ENCODE results near the gene COMMD2.

The COMMD2 gene

DNA sequence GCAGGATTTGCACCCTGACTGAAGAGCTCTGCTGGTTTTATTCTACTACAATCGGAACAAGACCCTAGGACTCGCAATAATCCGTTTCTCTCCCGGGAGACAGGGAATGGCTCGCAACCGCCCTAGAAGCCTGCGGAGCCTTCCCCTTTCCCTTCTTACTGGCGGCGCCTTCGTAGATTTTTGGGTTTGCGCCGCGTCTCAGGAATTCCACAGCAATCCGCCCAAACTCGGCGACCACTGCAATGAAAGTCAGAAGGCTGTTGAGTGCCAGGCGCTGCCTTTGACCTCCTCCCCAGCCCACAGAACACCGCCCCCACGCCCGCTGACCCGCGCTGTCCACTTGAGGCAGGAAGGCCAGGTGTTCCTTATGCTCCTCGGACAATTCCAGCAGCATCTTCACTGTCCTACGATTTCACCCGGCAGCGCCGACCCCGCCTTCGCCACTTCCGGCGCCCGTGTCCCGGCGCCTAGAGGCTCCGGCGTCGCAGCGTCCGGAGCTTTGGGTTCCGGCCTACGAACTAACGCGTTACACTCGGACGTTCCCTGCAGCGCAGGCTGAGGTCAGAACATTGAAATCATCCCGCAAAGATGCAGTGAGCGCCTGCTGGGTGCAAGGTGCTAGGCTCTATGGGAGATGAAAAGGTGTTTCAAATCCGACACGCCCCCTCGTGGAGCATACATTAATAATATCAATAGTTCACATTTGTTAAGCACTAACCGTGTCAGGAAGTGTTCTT, at the start of gene COMMD2:
Gene COMMD2 (minus strand): TSS at position 439 of the 737 bp plus-strand sequence. CDS start 45 bp downstream, at position 394.
- peak; percentile 35 for DNase-seq

DNA sequence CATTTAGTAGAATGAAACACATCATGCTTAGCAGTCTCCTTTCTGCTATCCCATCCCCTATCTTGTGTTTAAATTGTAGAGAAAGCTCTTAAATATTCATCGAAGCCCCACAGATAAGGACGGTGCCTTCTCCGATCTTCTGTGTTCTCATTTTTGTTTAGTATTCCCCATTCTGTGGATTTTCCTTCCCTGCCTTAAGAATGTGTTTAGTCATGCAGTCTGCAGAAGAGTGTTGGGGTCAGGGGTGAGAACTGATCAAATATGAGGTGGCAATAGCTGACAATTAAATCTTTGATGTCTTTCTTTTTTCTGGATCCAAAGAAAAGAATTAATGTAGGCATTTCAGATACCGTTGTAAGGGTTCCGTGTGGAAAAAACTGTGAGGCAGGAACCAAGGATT, 49.4 kb upstream of the COMMD2 start:
- no peak for DNase-seq

DNA sequence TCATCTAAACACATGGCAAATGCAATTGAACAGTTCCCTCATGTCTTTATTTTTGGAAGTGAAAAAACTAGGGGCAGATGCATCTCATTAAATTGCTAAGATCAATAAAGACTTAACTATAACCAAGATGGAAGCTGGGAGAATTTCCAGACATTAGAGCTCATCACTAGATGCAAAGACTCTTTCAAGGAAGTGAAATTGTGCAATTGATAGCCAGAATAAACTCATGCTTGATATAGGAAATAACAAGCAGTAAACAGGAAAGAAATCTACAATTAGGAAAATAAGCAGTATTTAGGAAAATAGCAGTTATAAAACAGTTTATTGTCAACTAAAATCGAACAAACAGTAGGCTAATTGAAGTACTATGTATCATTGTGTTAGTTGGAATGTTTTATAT, 48.9 kb upstream of the COMMD2 start:
- DNase-seq = no peak

DNA sequence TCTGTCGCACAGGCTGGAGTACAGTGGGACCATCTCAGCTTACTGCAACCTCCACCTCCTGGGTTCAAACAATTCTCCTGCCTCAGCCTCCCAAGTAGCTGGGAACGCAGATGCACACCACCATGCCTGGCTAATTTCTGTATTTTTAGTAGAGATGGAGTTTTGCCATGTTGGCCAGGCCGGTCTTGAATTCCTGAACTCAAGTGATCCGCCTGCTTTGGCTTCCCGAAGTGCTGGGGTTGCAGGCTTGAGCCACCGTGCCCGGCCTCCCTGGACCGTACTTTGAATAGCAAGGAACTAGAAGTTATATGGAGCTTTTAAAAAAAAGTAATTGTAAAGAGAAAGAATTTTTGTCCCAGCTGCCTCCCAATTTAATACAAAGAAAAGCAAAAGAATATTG, 48.4 kb upstream of the COMMD2 start:
- DNase-seq = no peak

DNA sequence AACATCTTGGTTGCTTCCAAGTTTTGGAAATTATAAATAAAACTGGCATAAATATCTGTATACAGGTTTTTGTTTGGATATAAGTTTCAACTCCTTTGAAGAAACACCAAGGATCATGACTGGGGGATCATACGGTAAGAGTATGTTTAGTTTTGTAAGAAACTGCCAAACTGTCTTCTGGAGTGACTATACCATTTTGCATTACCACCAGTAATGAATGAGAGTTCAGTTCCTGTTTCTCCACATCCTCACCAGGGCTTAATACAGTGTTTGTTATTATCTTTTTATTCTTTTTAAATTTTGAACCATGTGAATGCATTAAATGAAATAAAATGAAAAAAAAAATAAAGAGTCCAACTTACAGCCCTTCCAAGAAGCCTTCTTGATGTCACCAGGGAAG, 43.7 kb upstream of the COMMD2 start:
- DNase-seq = no peak

DNA sequence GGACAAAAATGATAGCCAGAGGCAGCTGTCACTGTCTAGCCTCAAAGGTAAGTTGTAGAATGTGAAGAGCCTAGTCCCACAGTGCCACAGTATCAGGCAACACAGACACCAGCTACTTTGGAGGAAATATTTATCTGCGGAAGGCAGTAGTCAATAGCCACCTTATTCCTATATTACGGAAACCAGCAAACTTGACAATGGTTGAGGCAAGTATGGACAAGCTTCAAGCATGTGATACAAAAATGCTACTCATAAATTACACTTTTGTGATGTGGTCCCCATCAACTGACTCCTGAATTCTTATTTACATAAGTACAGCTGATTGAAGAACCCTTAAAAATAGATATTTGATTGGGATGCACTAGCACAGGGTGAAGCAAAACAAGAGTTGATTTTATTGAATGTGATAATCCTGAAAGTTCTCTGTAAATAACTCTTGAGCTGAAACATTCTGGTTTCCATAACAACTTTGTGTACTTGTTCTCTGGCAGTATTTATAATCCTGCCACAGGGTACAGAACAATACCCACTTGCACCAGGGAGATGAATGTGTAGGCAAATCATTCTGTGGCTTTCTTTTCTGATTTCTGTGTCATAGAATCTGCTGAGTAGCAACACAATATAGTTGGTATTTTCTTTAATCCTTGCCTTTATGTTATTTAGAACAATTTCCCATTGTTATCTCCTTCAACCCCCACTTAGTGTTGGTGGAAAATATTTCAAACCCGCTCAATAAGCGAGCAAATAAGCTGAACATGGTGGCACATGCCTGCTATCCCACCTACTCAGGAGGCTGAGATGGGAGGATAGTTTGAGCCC, 40.4 kb upstream of the COMMD2 start, which contains the start of gene ANKUB1:
Gene ANKUB1 (minus strand): TSS at position 103 of the 819 bp plus-strand sequence. CDS start 188 bp downstream, outside the sequence.
- DNase-seq = no peak

DNA sequence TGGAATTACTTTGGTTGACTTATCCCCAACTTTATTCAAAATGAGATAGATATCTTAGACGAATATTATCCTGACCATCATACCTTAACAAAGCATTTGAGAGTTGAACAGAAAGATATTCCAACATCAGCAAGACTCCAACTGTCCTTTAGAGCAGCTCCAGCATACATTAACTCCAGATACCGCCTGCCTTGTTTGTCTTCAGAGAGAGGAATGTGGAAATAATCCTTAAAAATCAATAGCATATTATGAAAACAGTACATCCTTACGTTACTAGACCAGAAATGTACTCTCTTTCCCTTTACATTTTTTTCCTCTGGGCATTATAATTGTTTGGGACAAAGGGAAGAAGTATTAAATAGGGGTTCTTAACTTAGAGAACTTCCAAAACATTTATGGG, 38.4 kb upstream of the COMMD2 start:
- no peak for DNase-seq

DNA sequence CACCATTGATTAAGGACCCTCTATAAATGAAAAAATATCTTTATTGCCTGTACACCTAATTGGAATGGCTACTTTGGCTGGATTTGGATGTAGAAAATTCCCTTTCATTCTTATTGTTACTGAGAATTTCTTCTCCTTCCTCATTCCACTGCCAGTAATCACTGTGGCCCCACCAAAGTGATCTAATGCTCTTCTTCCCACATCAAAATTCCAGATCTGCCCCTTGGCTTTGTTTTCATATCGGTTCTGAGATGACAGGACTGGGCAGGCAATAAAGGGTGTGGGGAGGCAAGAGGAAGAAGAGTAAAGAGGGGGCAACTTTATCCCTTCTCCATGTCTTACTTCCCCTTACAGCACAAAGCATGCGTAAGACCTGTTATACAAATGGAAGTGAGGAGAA, 38.0 kb upstream of the COMMD2 start:
- no peak for DNase-seq

DNA sequence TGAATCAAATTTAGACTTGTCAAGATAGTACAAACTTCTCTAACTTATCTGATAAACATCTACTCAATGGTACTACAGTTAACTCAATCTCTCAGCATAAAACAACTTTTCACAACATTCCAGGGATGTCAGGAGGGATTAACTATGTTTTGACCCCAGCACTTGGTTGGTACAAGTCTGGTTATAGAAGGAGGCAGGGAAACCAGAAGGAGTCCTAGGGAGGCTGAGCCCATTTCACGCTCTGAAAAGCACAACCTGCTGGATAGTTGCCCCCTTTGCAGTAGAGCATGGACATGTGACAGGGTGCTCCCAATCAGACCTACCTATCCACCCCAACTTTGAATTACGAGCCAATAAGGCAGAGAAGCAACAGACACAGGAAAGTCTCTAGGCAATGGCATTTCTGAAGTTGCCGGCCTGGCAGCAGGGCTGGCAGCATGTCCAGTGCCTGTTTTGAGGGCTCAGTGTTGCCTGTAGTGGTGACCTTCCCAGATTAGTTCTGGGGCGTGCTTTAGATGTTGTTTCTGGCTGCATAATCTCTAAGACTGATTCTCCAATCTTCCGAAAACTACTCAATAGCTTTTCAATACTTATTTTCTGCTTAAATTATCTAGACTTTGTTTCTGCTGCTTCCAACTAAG, 31.9 kb upstream of the COMMD2 start:
- DNase-seq = no peak

DNA sequence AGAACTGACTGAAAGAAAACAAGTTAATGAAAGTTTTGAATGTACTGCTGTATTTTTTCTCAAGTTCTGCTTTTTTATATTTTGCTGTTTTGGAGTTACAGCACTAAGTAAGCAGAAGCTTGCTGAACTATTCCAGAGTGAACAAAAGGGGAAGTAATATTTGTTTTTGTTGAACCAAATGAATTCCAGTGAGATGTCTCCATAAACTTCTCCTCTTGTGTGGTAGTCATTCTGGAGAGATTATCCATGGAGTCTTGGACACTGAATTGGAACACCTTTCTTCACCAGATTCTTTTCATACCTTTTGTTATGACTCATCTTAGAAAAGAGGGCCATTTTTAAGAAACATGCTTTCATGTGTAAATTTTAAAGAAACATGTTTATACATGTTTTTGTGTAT, 31.3 kb upstream of the COMMD2 start:
- DNase-seq = peak; percentile 30

DNA sequence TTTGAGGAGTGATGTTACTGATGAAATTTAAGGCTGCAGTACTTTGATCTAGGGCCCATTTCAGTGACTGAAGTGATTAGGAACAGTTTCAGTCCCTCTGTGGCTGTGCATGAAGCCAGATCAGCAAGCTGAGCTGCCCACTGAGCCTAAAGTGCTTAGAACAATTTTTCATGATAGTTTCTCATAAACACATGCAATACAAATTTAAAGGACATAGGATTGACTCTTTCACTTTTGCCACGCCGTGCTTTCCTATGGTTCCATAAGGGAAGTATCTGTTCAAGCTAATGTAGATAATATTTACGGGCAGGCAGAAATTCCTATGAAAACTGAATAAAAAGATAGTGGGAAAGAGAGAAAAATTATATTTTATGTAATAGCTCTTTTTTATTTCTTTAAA, 29.5 kb upstream of the COMMD2 start:
- no peak for DNase-seq

DNA sequence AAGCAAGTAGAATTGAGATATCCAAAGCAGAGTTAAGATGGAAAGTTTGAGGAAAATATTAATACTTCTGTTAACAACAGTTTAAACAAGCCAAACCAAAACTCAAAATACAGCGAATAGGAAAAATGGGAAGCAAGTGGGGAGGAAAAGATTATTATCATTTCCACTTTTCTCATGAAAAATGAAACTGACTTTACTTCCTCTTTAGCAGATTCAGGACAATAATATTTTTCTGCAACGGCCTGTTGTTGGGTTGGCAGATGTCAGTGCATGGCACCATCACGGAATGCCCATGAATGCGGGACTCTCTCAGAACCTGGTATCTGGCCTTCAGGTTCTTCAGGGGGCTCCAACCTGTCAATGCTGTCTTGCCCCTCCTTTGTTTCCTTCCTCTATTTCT, 28.9 kb upstream of the COMMD2 start:
- no peak for DNase-seq

DNA sequence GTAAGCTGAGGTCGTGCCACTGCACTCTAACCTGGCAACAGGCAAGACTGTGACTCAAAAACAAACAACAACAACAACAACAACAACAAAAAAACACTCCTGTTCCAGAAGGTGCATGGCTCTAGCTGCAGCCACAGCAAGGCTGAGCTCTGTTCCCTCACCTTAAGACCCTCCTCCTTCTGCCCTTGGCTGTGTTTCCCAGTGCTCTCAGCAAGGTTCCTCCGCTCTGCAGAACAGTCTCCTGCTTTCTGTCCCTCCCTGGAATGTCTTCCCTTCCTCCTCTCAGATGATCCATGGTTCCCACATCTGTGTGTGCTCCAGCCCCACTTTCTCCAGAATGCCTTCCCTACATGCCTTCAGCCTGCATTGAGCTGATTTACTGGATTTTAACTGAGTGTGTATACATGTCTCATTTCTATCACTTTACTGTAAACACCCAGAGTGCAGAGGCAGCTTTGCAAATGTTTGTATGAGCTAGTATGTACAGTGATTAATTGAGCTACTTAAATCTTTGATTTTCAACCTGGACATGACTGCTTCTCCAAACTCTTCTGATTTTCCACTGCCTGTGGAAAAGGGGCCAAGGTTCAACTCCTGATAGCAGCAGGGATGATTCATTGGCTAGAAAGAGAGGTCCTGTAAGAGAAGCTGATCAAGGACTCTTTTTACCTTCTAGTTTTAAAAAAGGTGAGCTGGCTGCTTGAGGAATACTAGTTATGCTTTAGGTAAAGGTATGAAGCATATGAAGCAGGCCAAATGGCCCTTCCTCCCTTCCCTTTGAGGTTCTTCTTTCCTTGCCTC, 25.3 kb upstream of the COMMD2 start:
- no peak for DNase-seq

DNA sequence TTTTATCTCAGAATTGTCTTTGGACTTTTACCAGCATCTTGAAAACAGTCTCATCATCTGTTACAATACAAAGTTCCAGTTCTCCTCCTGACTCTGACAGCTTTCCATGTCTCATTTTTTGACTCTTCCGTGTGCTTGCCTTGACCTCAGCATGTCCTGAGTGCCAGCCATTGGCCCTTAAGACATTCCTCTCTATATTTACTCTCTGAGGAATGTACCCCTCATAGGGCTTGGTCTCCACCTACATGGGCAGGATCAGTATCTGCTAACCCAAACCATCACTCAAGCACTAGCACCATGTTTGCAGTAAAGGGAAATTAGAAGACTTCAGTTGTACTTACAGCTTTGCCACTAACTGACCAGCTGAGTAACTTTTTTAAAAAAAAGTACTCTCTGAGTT, 23.9 kb upstream of the COMMD2 start:
- no peak for DNase-seq

DNA sequence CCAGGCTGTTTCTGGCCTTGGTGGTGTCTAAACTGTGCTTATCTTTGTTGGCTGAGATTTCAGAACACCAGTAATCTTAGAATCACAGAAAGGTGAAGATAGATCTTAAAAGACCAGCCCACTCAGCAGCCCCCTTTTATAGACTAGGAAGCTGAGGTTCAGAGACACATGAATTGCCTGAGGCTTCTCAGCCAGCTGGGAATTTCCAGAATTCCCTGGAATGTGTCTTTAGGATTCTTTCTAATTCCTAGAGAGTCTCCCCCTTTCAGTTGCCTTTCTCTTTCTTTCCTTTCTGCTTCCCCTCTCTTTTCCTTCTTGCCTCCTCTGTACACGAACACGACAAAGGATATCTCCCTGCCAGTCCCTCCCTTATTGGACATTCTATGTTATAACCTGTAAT, 20.6 kb upstream of the COMMD2 start:
- no peak for DNase-seq

DNA sequence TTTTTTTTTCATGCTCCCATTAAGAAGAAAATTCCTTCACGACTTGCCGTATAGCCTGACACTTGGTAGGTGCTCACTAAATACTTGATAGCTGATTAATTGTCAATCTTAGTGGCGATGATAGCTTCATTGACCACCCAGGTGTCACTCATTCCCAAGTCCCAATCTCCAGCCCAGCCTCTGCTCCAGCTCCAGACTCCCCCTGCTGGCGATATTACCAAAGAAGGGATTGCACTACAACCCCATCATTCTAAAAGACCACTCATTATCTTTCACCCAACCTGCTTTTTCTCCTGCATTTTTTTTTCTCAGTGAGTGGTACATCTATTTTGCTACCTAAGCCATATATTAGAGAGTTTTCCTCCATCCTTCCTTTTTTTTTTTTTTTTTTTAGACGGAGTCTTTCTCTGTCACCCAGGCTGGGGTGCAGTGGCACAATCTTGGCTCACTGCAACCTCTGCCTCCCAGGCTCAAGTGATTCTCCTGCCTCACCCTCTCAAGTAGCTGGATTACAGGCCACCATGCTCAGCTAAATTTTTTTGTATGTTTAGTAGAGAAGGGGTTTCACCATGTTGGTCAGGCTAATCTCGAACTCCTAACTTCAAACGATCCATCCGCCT, 19.5 kb upstream of the COMMD2 start:
- no peak for DNase-seq

DNA sequence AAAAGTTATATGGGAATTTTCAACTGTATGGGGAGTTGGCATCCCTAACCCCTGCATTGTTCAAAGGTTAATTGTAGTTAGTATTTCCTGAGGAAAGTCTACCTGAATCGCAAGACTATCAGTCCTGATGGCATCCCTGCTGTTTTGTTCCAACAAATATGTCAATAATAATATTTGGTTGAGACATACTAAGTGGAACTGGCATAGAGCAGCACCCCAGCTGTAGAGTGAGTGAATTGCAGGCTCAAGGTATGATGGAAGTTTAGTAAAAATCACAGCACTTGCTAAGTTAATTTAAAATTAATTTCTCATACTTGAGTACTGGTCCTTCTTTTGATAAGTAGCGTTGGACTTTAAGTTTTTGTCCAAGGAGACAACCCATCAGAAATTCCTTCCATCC, 18.0 kb upstream of the COMMD2 start:
- DNase-seq = no peak

DNA sequence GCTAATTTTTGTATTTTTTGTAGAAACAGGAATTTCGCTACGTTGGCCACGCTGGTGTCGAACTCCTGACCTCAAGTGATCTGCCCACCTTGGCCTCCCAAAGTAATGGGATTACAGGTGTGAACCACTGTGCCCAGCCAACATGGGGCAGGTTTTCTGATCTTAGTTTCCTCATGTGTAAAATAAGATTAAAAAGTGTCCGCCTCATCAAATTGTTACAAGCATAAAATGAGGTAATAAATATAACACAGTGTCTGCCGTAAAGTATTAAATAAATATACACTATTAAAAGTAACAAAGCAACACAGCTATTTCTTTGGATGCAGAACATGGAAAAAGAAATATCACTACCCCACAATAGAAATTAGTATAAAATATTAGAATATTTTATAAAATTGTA, 16.4 kb upstream of the COMMD2 start:
- DNase-seq = no peak

DNA sequence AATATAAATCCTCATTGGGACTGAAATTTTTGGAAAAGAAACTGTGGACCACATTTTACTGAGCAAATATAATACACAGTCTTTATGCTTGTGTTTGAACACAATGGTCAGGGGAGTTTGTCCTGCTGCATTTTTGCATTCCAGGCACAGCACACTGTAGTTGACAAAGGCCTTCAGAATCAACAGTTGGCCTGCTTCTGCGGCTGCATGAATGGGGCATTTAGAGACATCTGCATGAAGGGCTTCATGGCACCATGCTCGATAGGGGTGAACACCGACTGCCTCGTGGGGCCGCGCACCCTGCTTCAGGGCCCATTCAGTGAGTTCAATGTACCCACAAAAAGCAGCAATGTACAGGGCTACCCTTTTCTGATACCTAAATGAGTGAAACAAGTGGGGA, 15.4 kb upstream of the COMMD2 start:
- DNase-seq = no peak

DNA sequence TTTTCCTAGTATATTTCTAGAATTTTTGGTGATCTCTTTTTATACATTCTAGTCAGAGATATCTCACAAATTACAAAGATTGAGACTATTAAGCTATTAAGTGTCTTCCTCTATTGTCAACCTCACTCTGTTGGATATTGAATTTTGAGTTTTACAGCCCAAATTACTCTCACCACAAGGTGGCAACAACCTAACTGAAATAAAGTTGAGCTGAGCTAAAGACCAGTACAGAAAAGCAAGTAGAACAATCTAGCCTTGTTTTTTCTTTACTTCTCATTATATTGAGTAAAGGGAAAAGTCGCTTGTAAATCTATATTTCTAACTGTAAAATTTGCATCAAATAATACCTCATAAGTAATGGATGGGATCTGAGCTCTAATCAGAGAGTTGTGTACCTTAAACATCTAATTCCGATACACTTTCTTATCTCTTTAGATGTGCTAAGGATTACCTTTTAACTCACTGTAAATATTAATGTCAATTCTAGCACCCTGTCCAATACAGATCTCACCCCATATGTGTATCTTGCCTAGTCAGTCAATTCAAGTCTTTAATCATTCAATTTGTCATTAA, 13.6 kb upstream of the COMMD2 start:
- DNase-seq = no peak

DNA sequence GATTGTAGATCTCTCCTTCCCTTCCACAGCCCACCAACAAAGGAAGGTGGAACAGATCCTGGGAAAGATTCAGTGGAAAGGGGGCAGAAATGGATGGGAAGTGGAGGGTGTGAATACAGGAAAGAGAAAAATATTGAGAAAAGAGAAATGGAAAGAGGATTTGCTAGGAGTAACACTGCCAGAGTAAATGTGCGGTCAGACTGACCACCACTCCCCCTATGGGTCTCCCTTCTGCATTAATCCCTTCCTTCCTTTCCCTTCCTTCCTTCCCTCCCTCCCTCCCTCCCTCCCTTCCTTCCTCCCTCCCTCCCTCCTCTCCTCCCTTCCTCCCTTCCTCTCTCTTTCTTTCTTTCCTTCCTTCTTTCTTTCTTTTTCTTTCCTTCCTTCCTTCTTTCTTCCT, 12.0 kb upstream of the COMMD2 start:
- no peak for DNase-seq

DNA sequence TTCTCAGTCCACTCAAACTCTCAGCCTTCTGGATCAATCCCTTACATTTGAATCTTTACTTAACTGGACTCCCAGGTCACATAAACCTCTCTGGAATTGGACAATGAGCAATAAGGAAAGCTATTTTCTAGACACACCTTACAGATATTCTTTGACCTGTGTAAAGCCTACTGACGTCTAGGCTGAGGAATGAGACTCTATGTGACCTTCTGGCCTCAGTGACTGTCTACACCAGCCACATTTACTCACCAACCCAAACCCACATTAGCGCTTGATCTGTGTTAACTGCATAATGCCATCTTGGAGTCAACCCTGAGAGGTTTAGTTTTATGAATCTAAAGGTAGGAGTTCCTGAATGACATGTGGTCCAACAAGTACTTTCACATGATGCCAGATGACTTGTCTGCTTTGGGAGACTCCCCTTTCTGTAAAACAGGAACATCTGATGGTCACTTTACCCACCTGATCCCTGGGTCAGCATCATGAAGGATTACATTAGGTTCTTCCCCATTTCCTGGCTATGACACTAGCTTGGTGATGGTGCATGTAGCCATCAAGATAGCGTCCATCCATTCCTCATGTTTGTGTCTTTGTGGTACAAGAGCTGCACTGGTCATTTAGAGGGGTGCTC, 11.4 kb upstream of the COMMD2 start:
- no peak for DNase-seq

All from GF-D8 (cell line).